Thyroid gland (tissue), 4 donors: ENCODE results near the gene NANOG.

Experiments used
- POLR2A ChIP-seq, 2 donors: fragments of 450-650 bp; IDR thresholded peaks; one replicate each; pipeline ENCODE4 v1.6.1; 2017; ENCODE audit warnings: antibody characterized with exemption in 2 of 2, mild to moderate bottlenecking in 2 of 2, moderate library complexity in 1 of 2
- TF ChIP-seq, protein P1 (sequence below), 6 experiments: fragments of 200-600 bp in 3 of 6; fragments of 450-650 bp in 3 of 6; sonication (generic) in 3 of 6; IDR thresholded peaks; one replicate each; pipeline ENCODE4 v1.5.1; 2016 to 2019; ENCODE audit warnings: antibody characterized with exemption in 6 of 6, mild to moderate bottlenecking in 2 of 6, inconsistent platforms in 1 of 6, moderate library complexity in 1 of 6

DNA sequence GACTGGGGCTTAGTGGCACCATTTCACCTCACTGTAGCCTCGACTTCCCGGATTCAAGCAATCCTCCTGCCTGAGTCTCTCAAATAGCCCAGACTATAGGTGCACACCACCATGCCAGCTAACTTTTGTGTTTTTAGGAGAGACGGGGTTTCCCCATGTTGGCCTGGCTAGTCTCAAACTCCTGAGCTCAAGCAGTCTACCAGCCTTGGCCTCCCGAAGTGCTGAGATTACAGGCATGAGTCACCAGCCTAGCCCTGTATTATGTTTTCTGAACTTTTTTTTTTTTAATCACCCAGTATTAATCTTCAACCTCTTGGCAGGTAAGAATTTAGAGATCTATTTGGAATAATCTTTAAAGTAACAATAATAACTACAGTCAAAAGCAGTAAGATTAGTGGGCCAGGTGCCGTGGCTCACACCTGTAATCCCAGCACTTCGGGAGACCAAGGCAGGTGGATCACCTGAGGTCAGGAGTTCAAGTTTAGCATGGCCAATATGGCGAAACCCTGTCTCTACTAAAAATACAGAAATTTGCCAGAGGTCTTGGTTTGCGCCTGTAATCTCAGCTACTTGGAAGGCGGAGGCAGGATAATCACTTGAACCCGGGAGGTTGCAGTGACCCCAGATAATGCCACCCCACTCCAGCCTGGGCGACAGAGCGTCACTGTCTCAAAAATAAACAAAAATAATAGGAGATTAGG is 8.6 kb downstream of the NANOG start:
- TF ChIP-seq, protein P1, sequence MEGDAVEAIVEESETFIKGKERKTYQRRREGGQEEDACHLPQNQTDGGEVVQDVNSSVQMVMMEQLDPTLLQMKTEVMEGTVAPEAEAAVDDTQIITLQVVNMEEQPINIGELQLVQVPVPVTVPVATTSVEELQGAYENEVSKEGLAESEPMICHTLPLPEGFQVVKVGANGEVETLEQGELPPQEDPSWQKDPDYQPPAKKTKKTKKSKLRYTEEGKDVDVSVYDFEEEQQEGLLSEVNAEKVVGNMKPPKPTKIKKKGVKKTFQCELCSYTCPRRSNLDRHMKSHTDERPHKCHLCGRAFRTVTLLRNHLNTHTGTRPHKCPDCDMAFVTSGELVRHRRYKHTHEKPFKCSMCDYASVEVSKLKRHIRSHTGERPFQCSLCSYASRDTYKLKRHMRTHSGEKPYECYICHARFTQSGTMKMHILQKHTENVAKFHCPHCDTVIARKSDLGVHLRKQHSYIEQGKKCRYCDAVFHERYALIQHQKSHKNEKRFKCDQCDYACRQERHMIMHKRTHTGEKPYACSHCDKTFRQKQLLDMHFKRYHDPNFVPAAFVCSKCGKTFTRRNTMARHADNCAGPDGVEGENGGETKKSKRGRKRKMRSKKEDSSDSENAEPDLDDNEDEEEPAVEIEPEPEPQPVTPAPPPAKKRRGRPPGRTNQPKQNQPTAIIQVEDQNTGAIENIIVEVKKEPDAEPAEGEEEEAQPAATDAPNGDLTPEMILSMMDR (IDR thresholded peaks at IDR 0.05): no peak
- TF ChIP-seq POLR2A (IDR thresholded peaks at IDR 0.05): no peak
